A549 treated with AZD9567 at 1 μM for 4 hours (cell line): ENCODE measurements around the gene NUDT10. TPM values are rescaled to one million over a fixed set of nuclear protein-coding genes. Genes with fewer than 3 reads are reported as not detected.

ENCODE experiments used
- total RNA-seq: library from RNA; stranded (reverse); fragments of 200-300 nt; extraction: Qiagen RNA extraction; gene quantifications from 5 replicates; pipeline ENCODE4 v1.2.3, GENCODE V29; 2022; ENCODE audit not compliant: insufficient read depth

Gene NUDT10
- total RNA-seq = 0.73 to 1.1 TPM (median 0.77 TPM) in 4 of 5 replicates, not detected in the other

DNA sequence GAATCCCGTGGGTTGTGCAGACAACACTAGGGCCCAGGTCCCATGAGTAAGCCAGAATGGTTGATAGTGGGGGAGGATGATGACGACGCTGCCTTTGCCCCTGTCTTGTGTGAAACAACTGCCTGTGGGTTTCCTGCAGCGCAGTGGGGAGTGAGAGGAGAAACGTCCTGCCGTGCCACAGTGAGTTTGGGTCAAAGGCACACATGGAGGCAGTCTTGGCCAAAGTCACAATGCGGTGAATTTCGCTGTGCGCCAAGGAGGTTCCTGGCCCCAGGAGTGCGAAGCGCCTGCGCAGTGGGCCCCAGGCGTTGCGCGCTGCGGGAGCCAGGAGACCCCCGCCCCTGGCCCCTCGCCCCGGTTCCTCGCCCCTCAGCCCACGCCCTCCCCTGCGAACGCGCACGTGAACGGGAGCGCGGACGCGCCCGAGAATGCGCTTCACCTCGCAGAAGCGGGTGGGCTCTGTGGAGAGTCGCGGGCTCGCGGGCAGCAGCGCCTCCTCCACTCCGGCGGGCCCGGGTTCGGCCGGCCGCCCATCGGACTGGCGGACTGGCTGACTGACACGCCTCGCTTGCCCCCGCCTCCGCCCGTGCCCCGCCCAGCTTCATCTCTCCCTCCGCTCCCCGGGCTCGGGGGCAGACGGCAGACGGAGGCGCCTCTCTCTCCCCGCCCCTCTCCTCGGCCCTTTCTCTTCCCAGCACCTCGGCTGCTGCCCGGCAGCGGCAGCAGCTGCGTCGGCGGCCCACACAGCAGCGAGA lies at the start of gene NUDT10:
NUDT10 (plus strand) TSS at position 635 of the 755 bp plus-strand sequence. CDS start 144 bp downstream, outside the sequence.

Other genes with a start within 250 kb of the NUDT10 start
- gene NUDT11, start 163.8 kb downstream of the NUDT10 start, total RNA-seq = 3.1 to 4.4 TPM (median 3.3 TPM) in 5 replicates